ENCODE data around the gene S100A13. TPM values are rescaled to one million over a fixed set of nuclear protein-coding genes. Genes with fewer than 3 reads are reported as not detected.

The S100A13 gene
- total RNA-seq, 2 donors from 2014 or later = 4.2 to 6.0 TPM

GRCh38 chr1:153573351-153573750, 54.0 kb downstream of the S100A13 start:
- Mint-ChIP-seq H3K27ac (peak overlapping the region; percentile 78 to 95), H3K36me3 (peaks cover 0 to 4% of the 10 kb centered on the region in 2 donors), H3K9me3 (peaks cover 0 to 4% of the 10 kb centered on the region in 2 donors)
- ATAC-seq = no peak
- DNase-seq (ENCODE audit: low spot score in 2 of 2) = no peak

- ATAC-seq = peak; percentile 83 to 84
- H3K27ac Mint-ChIP-seq = peak overlapping the region; percentile 15 to 95
- H3K36me3 Mint-ChIP-seq = peaks cover 0 to 4% of the 10 kb centered on the region in 2 donors
- DNase-seq (ENCODE audit: low spot score in 2 of 2) = peak; percentile 62 to 76
- peaks cover 0 to 4% of the 10 kb centered on the region in 2 donors for H3K9me3 Mint-ChIP-seq
Observed at GRCh38 chr1:153572569-153573015, 54.7 kb downstream of the S100A13 start.

GRCh38 chr1:153571706-153572105, 55.6 kb downstream of the S100A13 start:
- Mint-ChIP-seq H3K36me3 (peaks cover 0 to 4% of the 10 kb centered on the region in 2 donors), H3K9me3 (peaks cover 0 to 4% of the 10 kb centered on the region in 2 donors), H3K27ac (peak overlapping the region; percentile 15 to 95)
- no peak for DNase-seq (ENCODE audit: low spot score in 2 of 2)
- no peak for ATAC-seq

GRCh38 chr1:153570874-153571273, 56.4 kb downstream of the S100A13 start:
- peak overlapping the region in 1 of 2 donors; percentile 95 for H3K27ac Mint-ChIP-seq

GRCh38 chr1:153569465-153569864, 57.8 kb downstream of the S100A13 start:
- Mint-ChIP-seq H3K9me3 (peaks cover 0 to 4% of the 10 kb centered on the region in 2 donors), H3K36me3 (peaks cover 0 to 4% of the 10 kb centered on the region in 2 donors), H3K27ac (peak overlapping the region in 1 of 2 donors; percentile 81)
- ATAC-seq (no peak), DNase-seq (ENCODE audit: low spot score in 2 of 2) (no peak)

More at GRCh38 chr1:153570874-153571273, 56.4 kb downstream of the S100A13 start:
- ATAC-seq (no peak), DNase-seq (ENCODE audit: low spot score in 2 of 2) (no peak)
- H3K9me3 Mint-ChIP-seq = peaks cover 0 to 4% of the 10 kb centered on the region in 2 donors
- H3K36me3 Mint-ChIP-seq = peaks cover 0 to 4% of the 10 kb centered on the region in 2 donors

Other genes starting within 250 kb of the S100A13 start
- not detected for gene S100A8, start 236.4 kb downstream of the S100A13 start, total RNA-seq
- gene S100A7A, start 211.0 kb downstream of the S100A13 start, total RNA-seq = not detected
- gene S100A7, start 166.9 kb downstream of the S100A13 start, total RNA-seq = not detected
- 100 to 1,000 TPM; 260 to 445 TPM for gene S100A6, start 91.5 kb downstream of the S100A13 start, total RNA-seq
- 1 to 10 TPM; 2.0 to 3.9 TPM for gene S100A5, start 86.6 kb downstream of the S100A13 start, total RNA-seq
- 100 to 1,000 TPM; 186 to 368 TPM for gene S100A4, start 81.7 kb downstream of the S100A13 start, total RNA-seq
- not detected for gene S100A3, start 78.2 kb downstream of the S100A13 start, total RNA-seq
- gene S100A2, start 61.7 kb downstream of the S100A13 start, total RNA-seq = 1 to 10 TPM; 1.0 to 7.8 TPM
- not detected for gene S100A16, start 14.4 kb downstream of the S100A13 start, total RNA-seq
- not detected for gene S100A14, start 11.2 kb downstream of the S100A13 start, total RNA-seq
- gene S100A1, start 929 bp upstream of the S100A13 start, total RNA-seq = not detected
- gene CHTOP, start 6.6 kb upstream of the S100A13 start, total RNA-seq = 10 to 100 TPM; 83.3 to 91.3 TPM
- gene SNAPIN, start 31.2 kb upstream of the S100A13 start, total RNA-seq = 10 to 100 TPM; 16.1 to 35.4 TPM
- gene ILF2, start 43.5 kb upstream of the S100A13 start, total RNA-seq = 100 to 1,000 TPM; 247 to 316 TPM
- not detected for gene NPR1, start 51.2 kb upstream of the S100A13 start, total RNA-seq
- 10 to 100 TPM; 58.2 to 64.9 TPM for gene INTS3, start 100.5 kb upstream of the S100A13 start, total RNA-seq
- 1 to 10 TPM; 7.0 to 8.3 TPM for gene SLC27A3, start 147.9 kb upstream of the S100A13 start, total RNA-seq

Measured in activated naive CD4-positive, alpha-beta T cell treated with anti-CD3 and anti-CD28 coated beads, Interleukin-2, amount 50 U/mL, for 72 hours (primary cell).